Suprapubic skin (tissue), 4 donors: Measurements from ENCODE around the gene ATOH8. TPM values are rescaled to one million over a fixed set of nuclear protein-coding genes. Genes with fewer than 3 reads are reported as not detected.

Experiments used
- DNase-seq, 2 donors: peaks; one replicate each; pipeline ENCODE4 v3.0.0-alpha.2; 2019; ENCODE audit warnings: low spot score in 2 of 2
- H3K27ac ChIP-seq: fragments of 200-600 bp; sonication (generic); one replicate; pipeline ENCODE4 v1.5.1; 2019
- H3K27me3 ChIP-seq: fragments of 200-600 bp; sonication (generic); one replicate; pipeline ENCODE4 v1.5.1; 2019
- H3K36me3 ChIP-seq: fragments of 200-600 bp; sonication (generic); one replicate; pipeline ENCODE4 v1.5.1; 2019
- H3K4me1 ChIP-seq: fragments of 200-600 bp; sonication (generic); one replicate; pipeline ENCODE4 v1.5.1; 2019
- H3K4me3 ChIP-seq: fragments of 200-600 bp; sonication (generic); one replicate; pipeline ENCODE4 v1.5.1; 2019; ENCODE audit warnings: mild to moderate bottlenecking
- H3K9me3 ChIP-seq: fragments of 200-600 bp; sonication (generic); one replicate; pipeline ENCODE4 v1.5.1; 2019
- CTCF ChIP-seq, 2 donors: fragments of 200-600 bp in 1 of 2; fragments of 450-650 bp in 1 of 2; sonication (generic) in 1 of 2; IDR thresholded peaks; one replicate each; pipeline ENCODE4 v1.5.1; 2016 to 2019; ENCODE audit warnings: antibody characterized with exemption in 2 of 2, mild to moderate bottlenecking in 1 of 2, moderate library complexity in 1 of 2
- EP300 ChIP-seq: sonication (generic); formaldehyde crosslinking; IDR thresholded peaks from one replicate; pipeline ENCODE4 v1.6.1; 2017; ENCODE audit warnings: antibody characterized with exemption
- POLR2A ChIP-seq, 2 donors: fragments of 450-650 bp; IDR thresholded peaks; one replicate each; pipeline ENCODE4 v1.6.1; 2017; ENCODE audit warnings: antibody characterized with exemption in 2 of 2, mild to moderate bottlenecking in 2 of 2, moderate library complexity in 2 of 2
- POLR2AphosphoS5 ChIP-seq, 3 donors: sonication (generic); formaldehyde crosslinking; IDR thresholded peaks; one replicate each; pipeline ENCODE4 v1.6.1; 2017; ENCODE audit warnings: antibody characterized with exemption in 3 of 3
- WGBS: methylation state at CpG from one replicate; pipeline ENCODE4 v1.1.5; 2018; 5-methylcytosine and 5-hydroxymethylcytosine counted together
- total RNA-seq, 4 donors: library from RNA; depleted of rRNA; stranded (reverse); fragments of >200 nt; gene quantifications; one replicate each; pipeline ENCODE4 v1.1.0, GENCODE V29; 2016

The ATOH8 gene
- total RNA-seq, 4 donors from 2014 or later, result 9.7 to 30.3 (median 27.3) TPM

GRCh38 chr2:85787981-85788340 is 34.2 kb downstream of the ATOH8 start:
- H3K9me3 ChIP-seq, result no peaks in the 10 kb centered on the region
- H3K4me3 ChIP-seq, result no peak overlapping the region
- H3K27me3 ChIP-seq, result no peaks in the 10 kb centered on the region
- no peak overlapping the region for H3K27ac ChIP-seq
- TF ChIP-seq CTCF (IDR thresholded peaks at IDR 0.05) (no peak), EP300 (no peak), POLR2AphosphoS5 (IDR thresholded peaks at IDR 0.05) (no peak), POLR2A (IDR thresholded peaks at IDR 0.05) (no peak)
- no peak for DNase-seq
- H3K4me1 ChIP-seq, result peaks cover 21% of the 10 kb centered on the region
- 88% methylated on average over 6 of the region's 6 CpGs for WGBS
- peaks cover 18% of the 10 kb centered on the region for H3K36me3 ChIP-seq

- no peak for DNase-seq
- H3K9me3 ChIP-seq, result no peaks in the 10 kb centered on the region
- TF ChIP-seq EP300, result no peak
- TF ChIP-seq POLR2AphosphoS5 (IDR thresholded peaks at IDR 0.05), result no peak
- TF ChIP-seq CTCF (IDR thresholded peaks at IDR 0.05), result no peak
- no peak for TF ChIP-seq POLR2A (IDR thresholded peaks at IDR 0.05)
- peaks cover 18% of the 10 kb centered on the region for H3K36me3 ChIP-seq
- 84% methylated on average over 3 of the region's 3 CpGs for WGBS
- no peaks in the 10 kb centered on the region for H3K27me3 ChIP-seq
- H3K4me3 ChIP-seq, result no peak overlapping the region
- H3K27ac ChIP-seq, result no peak overlapping the region
- peaks cover 26% of the 10 kb centered on the region for H3K4me1 ChIP-seq
Measured at GRCh38 chr2:85788603-85789002, 34.8 kb downstream of the ATOH8 start.

GRCh38 chr2:85789271-85789670 is 35.5 kb downstream of the ATOH8 start:
- Histone ChIP-seq H3K4me1 (peaks cover 33% of the 10 kb centered on the region), H3K27ac (no peak overlapping the region), H3K4me3 (no peak overlapping the region), H3K9me3 (no peaks in the 10 kb centered on the region), H3K36me3 (peaks cover 18% of the 10 kb centered on the region), H3K27me3 (no peaks in the 10 kb centered on the region)
- no peak for DNase-seq
- TF ChIP-seq CTCF (IDR thresholded peaks at IDR 0.05) (no peak), POLR2AphosphoS5 (IDR thresholded peaks at IDR 0.05) (no peak), EP300 (no peak), POLR2A (IDR thresholded peaks at IDR 0.05) (no peak)
- WGBS, result 92% methylated on average over 5 of the region's 5 CpGs

- H3K27me3 ChIP-seq, result no peaks in the 10 kb centered on the region
- DNase-seq, result no peak
- peaks cover 18% of the 10 kb centered on the region for H3K36me3 ChIP-seq
- 84% methylated on average over 4 of the region's 4 CpGs for WGBS
- H3K4me1 ChIP-seq, result peaks cover 34% of the 10 kb centered on the region
- no peak overlapping the region for H3K4me3 ChIP-seq
- H3K9me3 ChIP-seq, result no peaks in the 10 kb centered on the region
- TF ChIP-seq POLR2AphosphoS5 (IDR thresholded peaks at IDR 0.05), result no peak
- TF ChIP-seq EP300, result no peak
- no peak for TF ChIP-seq POLR2A (IDR thresholded peaks at IDR 0.05)
- no peak for TF ChIP-seq CTCF (IDR thresholded peaks at IDR 0.05)
- H3K27ac ChIP-seq, result no peak overlapping the region
Measured at GRCh38 chr2:85790032-85790431, 36.2 kb downstream of the ATOH8 start.

- H3K9me3 ChIP-seq, result no peaks in the 10 kb centered on the region
- 73% methylated on average over 12 of the region's 12 CpGs for WGBS
- DNase-seq, result no peak
- peaks cover 39% of the 10 kb centered on the region for H3K4me1 ChIP-seq
- peaks cover 18% of the 10 kb centered on the region for H3K36me3 ChIP-seq
- H3K27me3 ChIP-seq, result no peaks in the 10 kb centered on the region
- no peak for TF ChIP-seq POLR2AphosphoS5 (IDR thresholded peaks at IDR 0.05)
- no peak for TF ChIP-seq POLR2A (IDR thresholded peaks at IDR 0.05)
- no peak for TF ChIP-seq CTCF (IDR thresholded peaks at IDR 0.05)
- TF ChIP-seq EP300, result no peak
- H3K27ac ChIP-seq, result no peak overlapping the region
- no peak overlapping the region for H3K4me3 ChIP-seq
Measured at GRCh38 chr2:85790499-85791188, 36.9 kb downstream of the ATOH8 start.
